Endodermal cell (in vitro differentiated cells): ENCODE results near the gene PTPRQ. TPM values are rescaled to one million over a fixed set of nuclear protein-coding genes. Genes with fewer than 3 reads are reported as not detected.

Experiments used
- DNase-seq: peaks from one replicate; pipeline ENCODE4 v3.0.0-alpha.2; 2017
- H3K27ac ChIP-seq: 2 replicates; pipeline ENCODE4 v1.5.1; 2013; ENCODE audit warnings: mild to moderate bottlenecking, low read depth, low read length, moderate library complexity
- H3K27me3 ChIP-seq: 2 replicates; pipeline ENCODE4 v1.6.1; 2013; ENCODE audit warnings: mild to moderate bottlenecking, low read length, moderate library complexity; ENCODE audit not compliant: insufficient read depth, control insufficient read depth, poor library complexity, severe bottlenecking
- H3K36me3 ChIP-seq: 2 replicates; pipeline ENCODE4 v1.7.0; 2013; ENCODE audit warnings: mild to moderate bottlenecking, low read length, moderate library complexity; ENCODE audit not compliant: control insufficient read depth, insufficient read depth
- H3K4me1 ChIP-seq: one replicate; pipeline ENCODE4 v1.7.0; 2013; ENCODE audit warnings: low read length; ENCODE audit not compliant: control insufficient read depth, insufficient read depth
- H3K4me3 ChIP-seq: 2 replicates; pipeline ENCODE4 v1.5.1; 2013; ENCODE audit warnings: mild to moderate bottlenecking, low read length, moderate library complexity
- H3K9ac ChIP-seq: 2 replicates; pipeline ENCODE4 v1.6.1; 2013; ENCODE audit warnings: mild to moderate bottlenecking, low read length, moderate library complexity; ENCODE audit not compliant: poor library complexity, severe bottlenecking; ENCODE audit errors: extremely low read depth
- H3K9me3 ChIP-seq: 2 replicates; pipeline ENCODE4 v1.6.1; 2013; ENCODE audit warnings: mild to moderate bottlenecking, low read length, moderate library complexity; ENCODE audit not compliant: control insufficient read depth
- H3K27ac Mint-ChIP-seq: 2 replicates; pipeline ENCODE4 v1.8.0; 2020; ENCODE audit warnings: mixed read lengths
- H3K27me3 Mint-ChIP-seq: 2 replicates; pipeline ENCODE4 v1.8.0; 2021; ENCODE audit warnings: mild to moderate bottlenecking, mixed read lengths; ENCODE audit not compliant: insufficient read depth
- H3K36me3 Mint-ChIP-seq: 2 replicates; pipeline ENCODE4 v1.8.0; 2020; ENCODE audit warnings: low read depth, mixed read lengths
- H3K4me1 Mint-ChIP-seq: 2 replicates; pipeline ENCODE4 v1.8.0; 2020; ENCODE audit warnings: mixed read lengths
- H3K4me3 Mint-ChIP-seq: 2 replicates; pipeline ENCODE4 v1.8.0; 2020; ENCODE audit warnings: mild to moderate bottlenecking, moderate library complexity, mixed read lengths
- H3K9me3 Mint-ChIP-seq: 2 replicates; pipeline ENCODE4 v1.8.0; 2020; ENCODE audit warnings: mild to moderate bottlenecking, mixed read lengths
- CTCF ChIP-seq: fragments of 200-600 bp; sonication (generic); conservative IDR thresholded peaks from 2 replicates; pipeline ENCODE4 v1.5.0; 2021; ENCODE audit warnings: antibody characterized with exemption, mild to moderate bottlenecking
- WGBS, 2 experiments: methylation state at CpG; one replicate each; pipeline versions ENCODE4 v1.1.5 to v1.1.7; 2013; ENCODE audit warnings: missing lambda C conversion rate in 2 of 2, mixed read lengths in 1 of 2; ENCODE audit not compliant: insufficient coverage in 1 of 2, insufficient read length in 1 of 2; 5-methylcytosine and 5-hydroxymethylcytosine counted together
- total RNA-seq, 2 donors: library from RNA; stranded (reverse); fragmentation: NEBNext Ultra II Directional in 1 of 2; extraction: Animal tissue kit (Norgen Biotek cat#: 25700) in 1 of 2; gene quantifications; 2 replicates in 1 of 2; 3 replicates in 1 of 2; pipeline ENCODE4 v1.2.1, GENCODE V29; 2021

Gene PTPRQ
- total RNA-seq, 2 donors from 2014 or later = 0.13 TPM; not detected in 1

- Mint-ChIP-seq H3K4me3 (no peak overlapping the region), H3K27me3 (peaks cover 19% of the 10 kb centered on the region), H3K36me3 (no peaks in the 10 kb centered on the region), H3K27ac (no peak overlapping the region), H3K9me3 (no peaks in the 10 kb centered on the region), H3K4me1 (peaks cover 10% of the 10 kb centered on the region)
- 92% methylated on average over 2 of the region's 2 CpGs; no CpG with 5 or more reads in 1 of the 2 experiments for WGBS, 2 experiments
- peaks cover 7% of the 10 kb centered on the region for H3K4me1 ChIP-seq
- no peak overlapping the region for H3K9ac ChIP-seq
- DNase-seq = no peak
- no peaks in the 10 kb centered on the region for H3K9me3 ChIP-seq
- H3K4me3 ChIP-seq = no peak overlapping the region
- H3K27ac ChIP-seq = no peak overlapping the region
- H3K27me3 ChIP-seq = peaks cover 6% of the 10 kb centered on the region
- TF ChIP-seq CTCF = no peak
- no peaks in the 10 kb centered on the region for H3K36me3 ChIP-seq
Observed at GRCh38 chr12:80700327-80700726, 256.3 kb downstream of the PTPRQ start.

- H3K27ac Mint-ChIP-seq = no peak overlapping the region
- 86% methylated on average over 2 of the region's 2 CpGs; no CpG with 5 or more reads in 1 of the 2 experiments for WGBS, 2 experiments
- H3K36me3 Mint-ChIP-seq = no peaks in the 10 kb centered on the region
- peaks cover 10% of the 10 kb centered on the region for H3K4me1 Mint-ChIP-seq
- no peak for DNase-seq
- Histone ChIP-seq H3K9ac (no peak overlapping the region), H3K27me3 (peaks cover 14% of the 10 kb centered on the region), H3K9me3 (no peaks in the 10 kb centered on the region), H3K4me3 (no peak overlapping the region), H3K4me1 (peaks cover 7% of the 10 kb centered on the region), H3K36me3 (no peaks in the 10 kb centered on the region), H3K27ac (no peak overlapping the region)
- H3K4me3 Mint-ChIP-seq = no peak overlapping the region
- no peaks in the 10 kb centered on the region for H3K9me3 Mint-ChIP-seq
- TF ChIP-seq CTCF = no peak
- H3K27me3 Mint-ChIP-seq = peaks cover 30% of the 10 kb centered on the region
Observed at GRCh38 chr12:80701388-80701787, 257.4 kb downstream of the PTPRQ start.

GRCh38 chr12:80702889-80703805 lies 259.1 kb downstream of the PTPRQ start:
- Histone ChIP-seq H3K9me3 (no peaks in the 10 kb centered on the region), H3K9ac (no peak overlapping the region), H3K27me3 (peaks cover 26% of the 10 kb centered on the region), H3K4me1 (peaks cover 7% of the 10 kb centered on the region), H3K27ac (no peak overlapping the region), H3K36me3 (no peaks in the 10 kb centered on the region), H3K4me3 (no peak overlapping the region)
- peaks cover 13% of the 10 kb centered on the region for H3K4me1 Mint-ChIP-seq
- no peaks in the 10 kb centered on the region for H3K9me3 Mint-ChIP-seq
- no peak for DNase-seq
- no peaks in the 10 kb centered on the region for H3K36me3 Mint-ChIP-seq
- peaks cover 43% of the 10 kb centered on the region for H3K27me3 Mint-ChIP-seq
- TF ChIP-seq CTCF = no peak
- H3K4me3 Mint-ChIP-seq = no peak overlapping the region
- H3K27ac Mint-ChIP-seq = no peak overlapping the region
- 72 to 76% methylated on average over 10 to 12 of the region's 12 CpGs for WGBS, 2 experiments
